A549 (cell line): ENCODE measurements around the gene TBC1D14. TPM values are rescaled to one million over a fixed set of nuclear protein-coding genes. Genes with fewer than 3 reads are reported as not detected.
A peak's percentile ranks its signal among the peaks of the same experiment; 100 is the strongest.

Experiments
- ATAC-seq, 2 experiments: fragments of 200-7000 bp in 1 of 2; fragments of >200 bp in 1 of 2; cut with Nextera tagmentation in 1 of 2; cut with Tn5 transposase in 1 of 2; 3 replicates each; pipeline versions ENCODE4 v1.8.0 to v1.9.1; 2018 to 2020; ENCODE audit warnings: mild to moderate bottlenecking in 1 of 2, moderate library complexity in 1 of 2
- CTCF ChIA-PET: fragments of 300-600 bp; sonication (Branson Sonifier 250); formaldehyde crosslinking; extraction: SDS; loops from one replicate; lab custom pipeline; 2021; ENCODE audit warnings: antibody characterized with exemption, inconsistent platforms; lab: Yijun Ruan, JAX
- POLR2A ChIA-PET: fragments of 350-600 bp; formaldehyde crosslinking; extraction: SDS; loops from one replicate; lab custom pipeline; 2021; ENCODE audit warnings: antibody characterized with exemption, inconsistent platforms; lab: Yijun Ruan, JAX
- DNase-seq, 2 experiments: peaks; one replicate each; pipeline versions ENCODE4 v3.0.0 to v3.0.0-alpha.2; 2011 to 2016; ENCODE audit warnings: low read depth in 1 of 2, low spot score in 1 of 2
- FAIRE-seq: peaks from 2 replicates; lab custom pipeline; 2011; peaks lifted over from hg19 to GRCh38; lab: Jason Lieb, UNC
- H3K27ac ChIP-seq, 2 experiments: fragments of >200 bp; sonication (Bioruptor Twin); formaldehyde crosslinking; 3 replicates each; pipeline ENCODE4 v1.5.1; 2016 to 2017
- H3K4me1 ChIP-seq: fragments of >200 bp; sonication (Bioruptor Twin); formaldehyde crosslinking; 3 replicates; pipeline ENCODE4 v1.6.1; 2016
- H3K4me2 ChIP-seq: fragments of >200 bp; sonication (Bioruptor Twin); formaldehyde crosslinking; 3 replicates; pipeline ENCODE4 v1.6.1; 2016
- H3K4me3 ChIP-seq: fragments of >200 bp; sonication (Bioruptor Twin); formaldehyde crosslinking; 3 replicates; pipeline ENCODE4 v1.5.1; 2016
- H3K9me3 ChIP-seq: fragments of >200 bp; sonication (Bioruptor Twin); formaldehyde crosslinking; 3 replicates; pipeline ENCODE4 v1.6.1; 2016
- CBX8 ChIP-seq: fragments of 200-600 bp; sonication (generic); IDR thresholded peaks from 2 replicates; pipeline ENCODE4 v1.6.1; 2016
- CTCF ChIP-seq: fragments of >200 bp; sonication (Bioruptor Twin); formaldehyde crosslinking; IDR thresholded peaks from 3 replicates; pipeline ENCODE4 v1.5.1; 2016
- EHMT2 ChIP-seq: fragments of 200-600 bp; sonication (generic); IDR thresholded peaks from 2 replicates; pipeline ENCODE4 v1.6.1; 2016; ENCODE audit warnings: antibody characterized with exemption, low read depth, mild to moderate bottlenecking, moderate library complexity
- EP300 ChIP-seq, 2 experiments: fragments of >200 bp; sonication (Bioruptor Twin); formaldehyde crosslinking; IDR thresholded peaks; 2 replicates in 1 of 2; 3 replicates in 1 of 2; pipeline ENCODE4 v1.6.1; 2016 to 2017
- ESRRA ChIP-seq: fragments of 150-350 bp; IDR thresholded peaks from 2 replicates; pipeline ENCODE4 v1.6.1; 2014; ENCODE audit warnings: mild to moderate bottlenecking, low read length, borderline replicate concordance
- FOSL2 ChIP-seq, 2 experiments: fragments of 450-650 bp in 1 of 2; fragments of >200 bp in 1 of 2; sonication (Bioruptor Twin) in 1 of 2; formaldehyde crosslinking; IDR thresholded peaks; 2 replicates each; pipeline versions ENCODE4 v1.5.0 to v1.6.1; 2016 to 2020; ENCODE audit warnings: mild to moderate bottlenecking in 1 of 2, moderate library complexity in 1 of 2
- HDAC2 ChIP-seq: fragments of 200-600 bp; sonication (generic); IDR thresholded peaks from 2 replicates; pipeline ENCODE4 v1.6.1; 2016
- KDM1A ChIP-seq: fragments of 200-600 bp; sonication (generic); IDR thresholded peaks from 2 replicates; pipeline ENCODE4 v1.6.1; 2016; ENCODE audit warnings: low read depth, mild to moderate bottlenecking
- KDM5A ChIP-seq: fragments of 200-600 bp; sonication (generic); IDR thresholded peaks from 2 replicates; pipeline ENCODE4 v1.6.1; 2016; ENCODE audit warnings: antibody characterized with exemption, mild to moderate bottlenecking
- MAFK ChIP-seq: fragments of 450-650 bp; IDR thresholded peaks from 2 replicates; pipeline ENCODE4 v1.6.1; 2014; ENCODE audit not compliant: partially characterized antibody
- MYC ChIP-seq: IDR thresholded peaks from 2 replicates; pipeline ENCODE4 v1.6.1; 2012; ENCODE audit warnings: mild to moderate bottlenecking, inconsistent platforms, low read length, improper control_type of control experiment, borderline replicate concordance
- NFE2L2 ChIP-seq: fragments of 150-350 bp; conservative IDR thresholded peaks from 2 replicates; pipeline ENCODE4 v1.6.1; 2014; ENCODE audit warnings: low read length
- PHF8 ChIP-seq: fragments of 200-600 bp; sonication (generic); IDR thresholded peaks from 2 replicates; pipeline ENCODE4 v1.6.1; 2016; ENCODE audit warnings: low read depth, mild to moderate bottlenecking, antibody characterized with exemption, moderate library complexity, borderline replicate concordance
- POLR2AphosphoS2 ChIP-seq: conservative IDR thresholded peaks from 2 replicates; pipeline ENCODE4 v1.6.1; 2012; ENCODE audit warnings: low read length, improper control_type of control experiment, inconsistent platforms
- RAD21 ChIP-seq, 2 experiments: fragments of >200 bp in 1 of 2; sonication (Bioruptor Twin) in 1 of 2; formaldehyde crosslinking in 1 of 2; IDR thresholded peaks in 1 of 2; conservative IDR thresholded peaks in 1 of 2; 2 replicates in 1 of 2; 3 replicates in 1 of 2; pipeline ENCODE4 v1.6.1; 2012 to 2018; ENCODE audit warnings: inconsistent platforms in 1 of 2
- RARB ChIP-seq: fragments of 250-450 bp; sonication (Bioruptor Pico); IDR thresholded peaks from 2 replicates; pipeline ENCODE4 v1.8.0; 2021; ENCODE audit warnings: mild to moderate bottlenecking, moderate library complexity
- RCOR1 ChIP-seq: fragments of 150-350 bp; IDR thresholded peaks from 2 replicates; pipeline ENCODE4 v1.6.1; 2014; ENCODE audit warnings: antibody characterized with exemption, low read length, low read depth
- RFX5 ChIP-seq: fragments of 450-650 bp; IDR thresholded peaks from 2 replicates; pipeline ENCODE4 v1.7.1; 2014; ENCODE audit warnings: antibody characterized with exemption, mild to moderate bottlenecking, moderate library complexity
- SMC3 ChIP-seq: fragments of >200 bp; sonication (Bioruptor Twin); formaldehyde crosslinking; IDR thresholded peaks from 3 replicates; pipeline ENCODE4 v1.6.1; 2018; ENCODE audit warnings: inconsistent platforms
- SREBF2 ChIP-seq: fragments of 450-650 bp; IDR thresholded peaks from 2 replicates; pipeline ENCODE4 v1.6.1; 2014; ENCODE audit warnings: mild to moderate bottlenecking, moderate library complexity
- TFCP2L1 ChIP-seq: fragments of 250-450 bp; sonication (Bioruptor Pico); IDR thresholded peaks from 2 replicates; pipeline ENCODE4 v1.5.0; 2021; ENCODE audit warnings: mild to moderate bottlenecking
- WGBS: methylation state at CpG from one replicate; pipeline ENCODE4 v1.1.6; 2017; ENCODE audit errors: missing lambda C conversion rate; 5-methylcytosine and 5-hydroxymethylcytosine counted together
- polyA plus RNA-seq, 4 experiments: library from polyadenylated mRNA; depleted of rRNA in 3 of 4; stranded (reverse); fragments of >200 nt; fragmentation: RNase III in 1 of 4; extraction: RNeasy Plus Mini Kit Qiagen cat#74134 plus additional on column Dnase treatment in 1 of 4; gene quantifications; 2 replicates in 3 of 4; 3 replicates in 1 of 4; pipeline ENCODE4 v1.2.3, GENCODE V29; 2011 to 2017
- TF ChIP-seq, protein P1 (sequence below): IDR thresholded peaks from 2 replicates; pipeline ENCODE4 v1.6.1; 2012; ENCODE audit warnings: low read depth, borderline replicate concordance
- TF ChIP-seq, protein P2 (sequence below): IDR thresholded peaks from 2 replicates; pipeline ENCODE4 v1.6.1; 2012
- TF ChIP-seq, protein P3 (sequence below): fragments of 250-450 bp; sonication (Bioruptor Pico); IDR thresholded peaks from 2 replicates; pipeline ENCODE4 v1.5.0; 2020; ENCODE audit warnings: low read depth, mild to moderate bottlenecking, moderate library complexity
- TF ChIP-seq, protein P4 (sequence below): fragments of >200 bp; sonication (Bioruptor Twin); formaldehyde crosslinking; IDR thresholded peaks from 3 replicates; pipeline ENCODE4 v1.6.1; 2016

The TBC1D14 gene
- polyA plus RNA-seq, 2 of the 4 experiments (the other 2 are of a cell fraction), result 30.2 to 39.0 TPM

- no peak for DNase-seq
- Histone ChIP-seq H3K4me3 (peak overlapping the region; percentile 85), H3K4me2 (peak overlapping the region; percentile 97)
- TF ChIP-seq RAD21 (conservative IDR thresholded peaks at IDR 0.05 in 1 of 2, IDR thresholded peaks at IDR 0.05 in 1 of 2) (no peak), EP300 (IDR thresholded peaks at IDR 0.05) (no peak), KDM1A (no peak)
- TF ChIP-seq, all 56 proteins: peak for 0
- FAIRE-seq (no peak), ATAC-seq (no peak)
- peak overlapping the region; percentile 67 to 82; a peak in 5 of 6 replicates for H3K27ac ChIP-seq
- peaks cover 12% of the 10 kb centered on the region for H3K4me1 ChIP-seq
- ChIA-PET CTCF (interaction anchor here (0.9 to 4.3 kb wide), 10 partner anchors 8 to 324 kb away, joined by 3 to 26 read pairs (median 4); no protein-coding TSS in a partner anchor), POLR2A (interaction anchor here (1.1 to 2.9 kb wide), 2 partner anchors 26 to 133 kb away, joined by 4 to 19 read pairs; partner anchors contain the start of gene GRPEL1)
- no peaks in the 10 kb centered on the region for H3K9me3 ChIP-seq
- WGBS, result 61% methylated on average over 32 of the region's 42 CpGs
Observed at GRCh38 chr4:7041801-7042502, 132.3 kb downstream of the TBC1D14 start.

DNA sequence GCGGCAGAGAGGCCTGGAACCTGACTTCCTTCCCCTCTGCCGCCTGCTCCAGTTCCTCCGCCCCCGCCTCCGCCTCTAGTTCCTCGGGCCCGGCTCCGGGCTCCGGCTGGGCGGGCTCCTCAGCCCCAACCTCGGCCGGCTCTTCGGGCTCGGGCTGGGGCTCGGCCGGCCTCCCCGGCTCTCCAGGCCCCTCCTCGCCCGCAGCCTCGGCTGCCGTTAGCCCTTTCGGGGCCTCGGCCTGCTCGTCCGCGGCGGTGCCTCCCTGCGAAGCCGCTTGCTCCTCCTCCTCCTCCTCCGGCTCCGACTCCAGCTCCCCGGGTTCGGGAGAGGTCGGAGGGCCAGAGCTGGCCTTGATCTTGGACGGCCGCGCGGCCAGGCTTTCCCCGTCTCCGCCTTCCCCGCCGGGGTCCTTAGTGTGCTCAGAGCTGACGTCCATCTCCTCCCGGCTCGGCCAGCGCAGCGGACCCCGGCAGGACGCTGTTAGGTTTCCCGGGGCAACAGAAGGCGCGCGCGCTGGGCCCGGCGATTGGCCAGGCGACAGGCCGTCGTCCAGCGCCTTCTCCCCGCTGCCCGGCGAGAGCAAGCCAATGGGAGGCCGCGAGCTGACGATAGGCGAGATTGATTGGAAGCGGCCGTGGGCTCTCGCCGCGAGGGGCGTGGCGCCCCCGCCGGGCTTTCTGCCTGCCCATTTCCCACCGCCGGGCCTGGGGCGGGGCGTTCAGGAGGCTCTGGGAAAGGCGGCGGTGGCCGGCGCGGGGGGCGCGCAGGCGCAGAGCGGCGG, 133.1 kb downstream of the TBC1D14 start:
- Histone ChIP-seq H3K4me2 (peak overlapping the region; percentile 97), H3K4me3 (peak overlapping the region; percentile 85), H3K9me3 (no peaks in the 10 kb centered on the region), H3K4me1 (peaks cover 8% of the 10 kb centered on the region; the same call in 2 of the 3 replicates), H3K27ac (peak overlapping the region; percentile 67 to 82)
- FAIRE-seq (no peak), ATAC-seq (peak; percentile 93 to 97), DNase-seq (peak; percentile 94 to 95)
- ChIA-PET CTCF (interaction anchor here (0.7 to 4.3 kb wide), 22 partner anchors 8 to 324 kb away, joined by 3 to 26 read pairs (median 4); no protein-coding TSS in a partner anchor), POLR2A (interaction anchor here (0.9 to 2.9 kb wide), 5 partner anchors 8 to 134 kb away, joined by 4 to 19 read pairs (median 4); partner anchors contain the start of gene GRPEL1)
- TF ChIP-seq, protein P1, sequence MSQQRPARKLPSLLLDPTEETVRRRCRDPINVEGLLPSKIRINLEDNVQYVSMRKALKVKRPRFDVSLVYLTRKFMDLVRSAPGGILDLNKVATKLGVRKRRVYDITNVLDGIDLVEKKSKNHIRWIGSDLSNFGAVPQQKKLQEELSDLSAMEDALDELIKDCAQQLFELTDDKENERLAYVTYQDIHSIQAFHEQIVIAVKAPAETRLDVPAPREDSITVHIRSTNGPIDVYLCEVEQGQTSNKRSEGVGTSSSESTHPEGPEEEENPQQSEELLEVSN, result 0 out of 2 replicates have a peak, but pooled peaks have one; percentile 31
- TF ChIP-seq TFCP2L1 (CRISPR knock-in tag) (no peak), HDAC2 (no peak), CTCF (peak; percentile 57; the same call in 2 of the 3 replicates), ESRRA (no peak), EHMT2 (no peak), RFX5 (peak; percentile 83), PHF8 (peak; percentile 48; the same call in 1 of the 2 replicates), MYC (no peak), SMC3 (0 out of 3 replicates have a peak, but pooled peaks have one; percentile 22), KDM1A (no peak), RCOR1 (no peak), NFE2L2 (no peak), CBX8 (no peak), SREBF2 (no peak), RARB (no peak), FOSL2 (IDR thresholded peaks at IDR 0.05) (no peak), FOSL2 (CRISPR knock-in tag; IDR thresholded peaks at IDR 0.05) (no peak), POLR2AphosphoS2 (no peak), KDM5A (no peak), MAFK (no peak)
- TF ChIP-seq, protein P2, sequence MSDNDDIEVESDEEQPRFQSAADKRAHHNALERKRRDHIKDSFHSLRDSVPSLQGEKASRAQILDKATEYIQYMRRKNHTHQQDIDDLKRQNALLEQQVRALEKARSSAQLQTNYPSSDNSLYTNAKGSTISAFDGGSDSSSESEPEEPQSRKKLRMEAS, result no peak
- TF ChIP-seq, protein P3, sequence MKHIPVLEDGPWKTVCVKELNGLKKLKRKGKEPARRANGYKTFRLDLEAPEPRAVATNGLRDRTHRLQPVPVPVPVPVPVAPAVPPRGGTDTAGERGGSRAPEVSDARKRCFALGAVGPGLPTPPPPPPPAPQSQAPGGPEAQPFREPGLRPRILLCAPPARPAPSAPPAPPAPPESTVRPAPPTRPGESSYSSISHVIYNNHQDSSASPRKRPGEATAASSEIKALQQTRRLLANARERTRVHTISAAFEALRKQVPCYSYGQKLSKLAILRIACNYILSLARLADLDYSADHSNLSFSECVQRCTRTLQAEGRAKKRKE (CRISPR knock-in tag), result no peak
- TF ChIP-seq, protein P4, sequence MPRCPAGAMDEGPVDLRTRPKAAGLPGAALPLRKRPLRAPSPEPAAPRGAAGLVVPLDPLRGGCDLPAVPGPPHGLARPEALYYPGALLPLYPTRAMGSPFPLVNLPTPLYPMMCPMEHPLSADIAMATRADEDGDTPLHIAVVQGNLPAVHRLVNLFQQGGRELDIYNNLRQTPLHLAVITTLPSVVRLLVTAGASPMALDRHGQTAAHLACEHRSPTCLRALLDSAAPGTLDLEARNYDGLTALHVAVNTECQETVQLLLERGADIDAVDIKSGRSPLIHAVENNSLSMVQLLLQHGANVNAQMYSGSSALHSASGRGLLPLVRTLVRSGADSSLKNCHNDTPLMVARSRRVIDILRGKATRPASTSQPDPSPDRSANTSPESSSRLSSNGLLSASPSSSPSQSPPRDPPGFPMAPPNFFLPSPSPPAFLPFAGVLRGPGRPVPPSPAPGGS, result no peak
- 6% methylated on average over 2 of the region's 90 CpGs for WGBS
